H7 (cell line): ENCODE measurements around the gene PNPO. TPM values are rescaled to one million over a fixed set of nuclear protein-coding genes. Genes with fewer than 3 reads are reported as not detected.
"Not testable (repeated sequence)": the region's sequence is repeated elsewhere in the genome, so short reads cannot be mapped to it uniquely, and the experiment has no call there.

Source experiments
- DNase-seq: peaks from one replicate; pipeline ENCODE4 v3.0.0; 2012
- H3K27me3 ChIP-seq: 2 replicates; pipeline ENCODE4 v1.6.0; 2011; ENCODE audit warnings: mild to moderate bottlenecking, low read length; ENCODE audit not compliant: control insufficient read depth, insufficient read depth
- H3K36me3 ChIP-seq: replicated peaks from 2 replicates; pipeline ENCODE4 v1.5.1; 2011; ENCODE audit warnings: low read length; ENCODE audit not compliant: control insufficient read depth, insufficient read depth
- H3K4me3 ChIP-seq: 2 replicates; pipeline ENCODE4 v1.5.1; 2011; ENCODE audit warnings: low read depth, mild to moderate bottlenecking, control low read depth, low read length, moderate library complexity; ENCODE audit not compliant: insufficient read depth
- total RNA-seq: library from RNA; depleted of rRNA; stranded (reverse); fragments of >200 nt; shearing (Covaris generic); gene quantifications from 2 replicates; pipeline ENCODE4 v1.2.3, GENCODE V29; 2014

PNPO gene
- total RNA-seq, 1 experiment from 2014 or later: 8.9 TPM

GRCh38 chr17:47929218-47930000, 12.0 kb upstream of the PNPO start:
- Histone ChIP-seq H3K36me3 (peaks cover 7% of the 10 kb centered on the region), H3K27me3 (no peaks in the 10 kb centered on the region), H3K4me3 (no peak overlapping the region)
- no peak for DNase-seq

GRCh38 chr17:47931848-47932247, 9.5 kb upstream of the PNPO start:
- no peak for DNase-seq
- Histone ChIP-seq H3K27me3 (no peaks in the 10 kb centered on the region), H3K4me3 (no peak overlapping the region), H3K36me3 (peaks cover 7% of the 10 kb centered on the region)

DNA sequence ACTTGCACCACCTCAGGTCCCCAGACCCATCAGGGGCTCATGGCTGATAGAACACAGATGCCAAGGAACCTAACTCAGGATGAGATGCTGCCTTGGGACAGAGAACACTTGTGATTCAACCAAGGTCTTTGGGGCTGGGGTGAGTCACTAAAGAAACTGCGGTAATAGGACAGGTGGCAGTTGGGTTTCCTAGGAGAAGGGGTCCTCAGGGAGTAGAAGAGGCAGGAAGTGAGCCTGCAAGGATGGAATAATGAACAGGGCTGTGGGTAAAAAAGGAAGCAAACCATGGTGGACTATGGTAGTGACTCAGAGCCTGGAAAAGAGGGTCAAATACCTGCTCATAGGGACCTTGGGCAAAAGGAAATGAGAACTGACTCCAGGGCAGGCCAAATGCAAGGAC, 6.5 kb upstream of the PNPO start:
- peaks cover 3% of the 10 kb centered on the region; the same call in 1 of the 2 replicates for H3K36me3 ChIP-seq
- H3K4me3 ChIP-seq: no peak overlapping the region
- no peaks in the 10 kb centered on the region for H3K27me3 ChIP-seq
- no peak for DNase-seq

DNA sequence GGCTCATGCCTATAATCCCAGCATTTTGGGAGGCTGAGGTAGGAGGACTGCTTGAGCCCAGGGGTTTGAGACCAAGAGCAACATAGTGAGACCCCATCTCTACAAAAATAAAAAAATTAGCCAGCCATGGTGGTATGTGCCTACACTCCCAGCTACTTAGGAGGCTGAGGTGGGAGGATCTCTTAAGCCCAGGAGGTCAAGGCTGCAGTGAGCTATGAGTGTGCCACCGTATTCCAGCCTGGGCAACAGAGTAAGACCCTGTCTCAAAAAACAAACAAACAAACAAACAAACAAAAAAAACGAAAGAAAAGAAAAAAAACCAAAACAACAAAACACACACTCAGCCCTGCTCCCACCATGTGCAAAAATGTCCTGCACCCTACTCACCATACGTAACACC, 5.9 kb upstream of the PNPO start:
- H3K4me3 ChIP-seq, DNase-seq, H3K27me3 ChIP-seq, H3K36me3 ChIP-seq: not testable (repeated sequence)

GRCh38 chr17:47935961-47936360, 5.4 kb upstream of the PNPO start:
- Histone ChIP-seq H3K27me3 (peaks cover 5% of the 10 kb centered on the region), H3K4me3 (no peak overlapping the region)
- DNase-seq: no peak

DNA sequence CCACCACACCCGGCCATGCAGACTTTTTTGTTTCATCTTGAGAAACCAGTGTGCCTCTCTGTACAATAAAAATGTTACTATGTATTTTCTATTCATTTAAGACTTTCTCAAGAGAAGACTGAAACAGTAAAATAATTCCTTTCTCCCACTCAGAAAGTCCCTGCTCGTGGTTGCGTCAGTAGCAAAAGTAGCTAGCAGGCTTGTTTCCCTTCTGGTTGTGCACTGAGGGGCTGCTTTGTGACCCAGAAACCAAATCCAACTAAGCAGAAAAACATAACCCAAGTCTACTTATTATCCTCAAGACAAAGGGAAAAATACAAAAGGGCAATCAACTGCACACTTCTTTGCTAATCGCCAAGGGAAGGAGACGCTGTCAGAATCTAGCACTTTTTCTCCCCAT, 3.4 kb upstream of the PNPO start:
- Histone ChIP-seq H3K27me3 (peaks cover 6% of the 10 kb centered on the region), H3K36me3 (no peaks in the 10 kb centered on the region), H3K4me3 (no peak overlapping the region)
- no peak for DNase-seq

More at GRCh38 chr17:47935961-47936360, 5.4 kb upstream of the PNPO start:
- no peaks in the 10 kb centered on the region for H3K36me3 ChIP-seq

DNA sequence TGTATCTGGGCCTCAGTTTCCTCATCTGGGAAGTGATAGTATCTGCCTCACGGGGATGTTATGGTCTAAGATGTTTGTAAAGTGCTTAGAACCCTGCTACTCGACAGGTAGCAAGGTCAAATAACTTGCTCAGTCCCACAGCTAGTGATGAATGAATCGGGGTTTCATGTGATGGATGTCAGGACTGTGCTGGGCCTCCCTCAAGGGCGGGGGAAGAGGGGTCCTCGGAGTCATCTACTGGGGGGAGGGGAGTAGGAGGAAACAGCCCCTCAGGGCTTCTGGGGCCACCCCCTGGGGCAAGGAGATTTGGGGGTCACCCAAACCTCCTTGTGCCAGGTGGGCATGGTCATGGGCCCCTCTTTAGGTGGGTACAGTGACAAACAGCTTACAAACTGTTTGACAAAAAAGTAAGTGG, 732 bp downstream of the PNPO start:
- Histone ChIP-seq H3K27me3 (peaks cover 6% of the 10 kb centered on the region), H3K36me3 (no peaks in the 10 kb centered on the region; the same call in none of the 2 replicates), H3K4me3 (peak overlapping the region; percentile 48)
- DNase-seq: no peak

DNA sequence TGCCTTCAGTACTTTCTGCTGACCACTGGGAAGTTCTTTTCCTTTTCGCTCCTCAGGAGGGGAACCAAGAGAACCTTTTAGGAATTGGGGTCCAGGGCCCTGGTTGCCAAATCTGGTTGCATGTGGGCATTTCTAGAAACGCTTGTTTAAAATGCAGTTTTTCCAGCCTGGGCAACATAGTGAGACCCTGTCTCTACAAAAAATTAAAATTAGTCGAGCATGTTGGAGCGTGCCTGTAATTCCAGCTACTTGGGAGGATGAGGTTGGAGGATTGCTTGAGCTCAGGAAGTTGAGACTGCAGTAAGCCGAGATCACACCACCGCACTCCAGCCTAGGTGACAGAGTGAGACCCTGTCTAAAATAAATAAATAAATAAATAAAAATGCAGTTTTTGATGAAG, 1.2 kb downstream of the PNPO start:
- DNase-seq: no peak
- peaks cover 6% of the 10 kb centered on the region for H3K27me3 ChIP-seq
- H3K36me3 ChIP-seq: no peaks in the 10 kb centered on the region; the same call in none of the 2 replicates
- no peak overlapping the region for H3K4me3 ChIP-seq

DNA sequence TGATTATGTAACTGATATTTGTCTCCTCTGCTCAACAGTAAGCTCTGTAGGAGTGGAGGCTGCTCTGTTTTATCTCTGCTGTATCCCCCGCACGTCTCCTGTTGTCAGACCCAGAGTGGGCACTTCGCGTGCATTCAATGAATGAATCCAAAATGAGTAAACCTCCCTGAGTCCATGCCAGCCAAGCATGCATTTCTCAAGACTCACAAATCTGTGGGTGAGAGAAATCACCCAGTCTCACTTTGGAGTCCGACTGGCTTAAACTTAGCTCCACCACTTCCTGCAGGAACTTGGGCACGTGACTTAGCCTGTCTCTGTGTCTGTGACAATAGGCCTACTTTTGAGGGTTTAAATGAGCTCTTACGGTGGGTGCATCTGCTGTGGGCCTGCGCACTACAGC, 3.7 kb downstream of the PNPO start:
- H3K4me3 ChIP-seq: no peak overlapping the region
- no peak for DNase-seq
- no peaks in the 10 kb centered on the region; the same call in none of the 2 replicates for H3K36me3 ChIP-seq
- peaks cover 10% of the 10 kb centered on the region for H3K27me3 ChIP-seq

DNA sequence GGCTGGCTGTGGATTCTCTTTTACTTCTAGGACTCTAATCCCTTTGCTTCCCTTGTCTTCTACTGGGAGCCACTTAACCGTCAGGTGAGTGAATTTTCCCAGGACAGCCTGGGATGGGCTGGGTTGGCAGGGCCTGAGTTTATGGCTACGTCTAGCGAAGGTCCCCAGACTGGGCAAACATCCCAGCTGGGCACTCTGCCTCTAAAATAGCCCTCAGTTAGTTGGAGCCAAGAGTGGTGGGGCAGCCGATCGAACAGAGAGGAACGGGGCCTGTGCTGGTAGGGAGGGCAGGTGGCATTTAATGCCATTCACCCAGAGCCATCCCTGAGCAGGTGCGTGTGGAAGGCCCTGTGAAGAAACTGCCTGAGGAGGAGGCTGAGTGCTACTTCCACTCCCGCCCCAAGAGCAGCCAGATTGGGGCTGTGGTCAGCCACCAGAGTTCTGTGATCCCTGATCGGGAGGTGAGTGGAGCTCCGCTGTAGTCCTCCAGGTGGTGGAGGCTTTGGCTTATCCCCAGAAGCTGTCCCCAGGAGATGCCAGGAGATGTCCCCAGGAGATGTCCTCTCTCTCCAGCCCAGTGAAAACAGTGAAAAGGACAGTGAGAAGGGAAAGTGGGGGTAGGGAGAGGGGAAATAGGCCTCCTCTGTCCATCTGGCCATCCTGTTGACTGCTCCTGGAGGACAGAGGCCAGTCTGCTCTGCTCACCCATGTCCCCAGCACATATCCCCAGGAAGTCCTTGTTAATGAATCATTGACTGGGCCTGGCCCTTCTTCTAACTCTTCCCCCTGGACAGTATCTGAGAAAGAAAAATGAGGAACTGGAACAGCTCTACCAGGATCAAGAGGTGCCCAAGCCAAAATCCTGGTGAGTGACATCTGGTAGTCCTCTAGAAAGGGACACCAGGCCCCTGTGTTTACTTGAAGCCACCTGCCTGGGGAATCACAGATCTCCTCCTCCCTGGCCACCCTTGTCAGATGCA, 4.4 kb downstream of the PNPO start:
- H3K36me3 ChIP-seq: no peaks in the 10 kb centered on the region; the same call in none of the 2 replicates
- no peak for DNase-seq
- peaks cover 7% of the 10 kb centered on the region for H3K27me3 ChIP-seq
- H3K4me3 ChIP-seq: no peak overlapping the region

GRCh38 chr17:47946516-47946915, 5.1 kb downstream of the PNPO start:
- H3K4me3 ChIP-seq: no peak overlapping the region
- H3K27me3 ChIP-seq: peaks cover 5% of the 10 kb centered on the region; the same call in 1 of the 2 replicates
- no peaks in the 10 kb centered on the region; the same call in none of the 2 replicates for H3K36me3 ChIP-seq
- no peak for DNase-seq

- Histone ChIP-seq H3K4me3 (no peak overlapping the region), H3K27me3 (peaks cover 5% of the 10 kb centered on the region; the same call in 1 of the 2 replicates), H3K36me3 (no peaks in the 10 kb centered on the region; the same call in none of the 2 replicates)
- peak; percentile 91 for DNase-seq
Measured at GRCh38 chr17:47946929-47947397, 5.6 kb downstream of the PNPO start.

- no peak for DNase-seq
- Histone ChIP-seq H3K36me3 (no peaks in the 10 kb centered on the region; the same call in none of the 2 replicates), H3K27me3 (peaks cover 5% of the 10 kb centered on the region; the same call in 1 of the 2 replicates), H3K4me3 (no peak overlapping the region)
Measured at GRCh38 chr17:47948706-47949196, 7.4 kb downstream of the PNPO start.

DNA sequence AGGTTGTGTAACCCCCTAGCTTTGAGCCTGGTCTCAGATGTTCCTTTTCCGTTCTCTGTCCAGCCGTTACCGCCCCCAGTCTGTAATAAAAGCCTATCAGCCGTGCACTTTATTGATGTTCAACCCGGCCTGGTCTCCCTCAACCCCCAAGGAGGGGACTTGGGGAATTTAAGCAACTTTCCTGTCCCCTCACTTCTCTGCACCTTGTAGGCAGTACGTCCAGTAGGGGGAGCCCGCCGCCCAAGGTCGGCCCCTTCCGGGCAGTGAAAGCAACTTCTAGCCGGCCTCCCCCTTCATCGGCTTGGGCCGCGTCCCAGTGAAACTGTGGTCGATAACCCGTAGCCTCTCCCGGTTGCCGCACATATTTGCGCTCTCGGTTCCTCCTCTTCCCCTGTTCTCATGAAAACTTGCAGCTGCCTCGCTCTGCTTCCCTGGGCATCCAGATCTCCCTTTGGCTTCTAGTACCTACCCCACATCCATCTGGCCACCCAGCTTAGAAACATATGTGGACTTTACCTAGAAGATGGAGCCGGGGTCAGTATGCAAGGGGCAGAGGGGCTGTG, 7.9 kb downstream of the PNPO start:
- peaks cover 5% of the 10 kb centered on the region; the same call in 1 of the 2 replicates for H3K27me3 ChIP-seq
- peak; percentile 90 for DNase-seq
- H3K4me3 ChIP-seq: peak overlapping the region; percentile 4; the same call in 1 of the 2 replicates
- H3K36me3 ChIP-seq: no peaks in the 10 kb centered on the region; the same call in none of the 2 replicates
